Esophagus (tissue), 2 donors: ENCODE measurements around the gene TP73. TPM values are rescaled to one million over a fixed set of nuclear protein-coding genes. Genes with fewer than 3 reads are reported as not detected.
A peak's percentile ranks its signal among the peaks of the same experiment; 100 is the strongest.

Source experiments
- H3K27ac ChIP-seq, 2 donors: one replicate each; pipeline ENCODE4 v1.5.1; 2013; ENCODE audit warnings: low read depth in 2 of 2, mild to moderate bottlenecking in 2 of 2, inconsistent platforms in 1 of 2, low read length in 1 of 2, moderate library complexity in 1 of 2
- H3K27me3 ChIP-seq, 2 donors: one replicate each; pipeline ENCODE4 v1.6.1; 2013; ENCODE audit warnings: low read length in 2 of 2, control low read depth in 1 of 2, mild to moderate bottlenecking in 1 of 2; ENCODE audit not compliant: insufficient read depth in 2 of 2, control insufficient read depth in 1 of 2
- H3K36me3 ChIP-seq, 2 donors: one replicate each; pipeline ENCODE4 v1.6.1; 2013; ENCODE audit warnings: low read length in 1 of 2; ENCODE audit not compliant: control insufficient read depth in 2 of 2, insufficient read depth in 2 of 2
- H3K4me1 ChIP-seq, 2 donors: one replicate each; pipeline ENCODE4 v1.6.1; 2013; ENCODE audit warnings: low read length in 1 of 2; ENCODE audit not compliant: control insufficient read depth in 2 of 2, insufficient read depth in 2 of 2
- H3K4me3 ChIP-seq, 2 donors: one replicate each; pipeline ENCODE4 v1.5.1; 2013; ENCODE audit warnings: low read length in 2 of 2, mild to moderate bottlenecking in 2 of 2, low read depth in 1 of 2, moderate library complexity in 1 of 2
- H3K9me3 ChIP-seq, 2 donors: one replicate each; pipeline ENCODE4 v1.6.1; 2013; ENCODE audit warnings: mild to moderate bottlenecking in 2 of 2, low read depth in 1 of 2, low read length in 1 of 2, moderate library complexity in 1 of 2; ENCODE audit not compliant: control insufficient read depth in 2 of 2, insufficient read depth in 1 of 2
- WGBS, 2 donors: extraction: QIAGEN DNeasy Blood & Tissue Kit; methylation state at CpG; one replicate each; pipeline ENCODE4 v1.1.7; 2013; 5-methylcytosine and 5-hydroxymethylcytosine counted together
- polyA plus RNA-seq, 2 donors: library from polyadenylated mRNA; stranded (reverse); fragments of 200-250 nt; gene quantifications; one replicate each; pipeline ENCODE4 v1.2.3, GENCODE V29; 2013
- donor health status: healthy with polysubstance abuse.
- donor health status: Bipolar disorder and iron deficiency.

Gene TP73
- polyA plus RNA-seq, 2 donors: 3.5 to 6.0 TPM

DNA sequence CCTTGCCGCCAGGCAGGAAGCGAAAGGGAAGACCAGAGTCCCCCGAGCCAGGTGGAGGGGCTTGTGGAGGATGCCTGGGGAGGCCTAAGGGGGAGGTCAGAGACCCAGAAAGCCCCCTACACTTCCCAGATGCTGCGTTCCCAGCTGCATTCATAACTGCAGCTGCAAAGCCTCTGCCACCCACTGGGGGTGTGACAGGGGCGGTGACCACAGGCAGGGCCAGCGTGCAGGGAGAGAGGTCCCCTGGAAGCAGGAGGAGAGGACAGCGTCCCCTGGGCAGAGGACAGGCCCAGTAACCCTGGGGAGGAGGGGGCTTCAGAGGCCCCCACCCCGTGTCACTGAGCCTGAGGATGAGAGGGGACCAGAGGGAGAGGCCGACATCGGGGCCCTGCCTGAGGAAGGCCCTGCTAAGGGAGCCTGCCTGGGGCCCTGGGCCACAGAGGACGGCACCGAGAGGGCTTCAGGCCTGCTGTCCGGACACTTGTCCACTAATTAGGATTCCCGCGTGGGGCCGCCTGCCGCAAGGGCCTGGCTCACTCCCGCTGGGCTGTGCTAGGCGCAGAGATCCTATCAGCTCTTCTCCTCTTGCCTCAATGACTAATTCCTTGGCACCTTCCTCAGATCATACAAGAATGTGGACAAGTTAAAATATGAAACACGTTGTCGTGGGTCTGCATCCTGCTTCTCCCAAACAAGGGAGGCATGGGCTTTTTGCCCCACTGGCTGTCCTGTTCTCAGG, 50.8 kb downstream of the TP73 start:
- WGBS, 2 donors: 32 to 49% methylated on average over 21 of the region's 21 CpGs
- H3K9me3 ChIP-seq: no peaks in the 10 kb centered on the region
- H3K27me3 ChIP-seq: no peaks in the 10 kb centered on the region
- no peaks in the 10 kb centered on the region for H3K36me3 ChIP-seq
- H3K4me3 ChIP-seq: no peak overlapping the region
- H3K4me1 ChIP-seq: peaks cover 13 to 43% of the 10 kb centered on the region in 2 donors
- H3K27ac ChIP-seq: peak overlapping the region; percentile 56 to 65

DNA sequence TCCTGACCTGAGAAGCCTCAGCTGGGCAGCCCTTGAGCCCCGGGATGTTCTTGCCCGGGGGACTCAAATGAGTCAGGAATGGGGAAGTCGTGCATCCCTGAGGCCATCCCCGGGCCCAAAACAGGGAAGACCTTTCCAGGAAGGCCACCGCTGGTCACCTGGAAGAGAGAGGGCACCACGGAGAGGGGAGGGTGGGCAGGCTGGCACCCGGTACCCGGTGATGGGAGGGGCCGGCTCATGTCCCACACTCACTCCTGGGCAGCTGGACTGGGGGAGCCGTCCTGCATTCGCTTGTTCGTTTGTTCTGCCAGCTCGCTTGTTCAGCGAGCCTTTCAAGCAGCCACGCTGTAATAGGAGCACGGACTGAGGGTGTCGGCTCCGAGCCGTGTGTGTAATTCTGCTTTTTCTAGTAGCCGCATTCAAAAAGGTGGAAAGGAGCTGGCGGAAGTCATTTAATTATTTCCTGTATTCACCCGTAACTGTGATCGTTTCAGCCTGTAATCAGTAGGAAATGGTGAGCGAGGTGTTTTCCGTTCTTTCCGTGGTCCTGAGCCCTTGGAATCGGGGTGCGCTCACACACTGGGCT, 51.6 kb downstream of the TP73 start:
- Histone ChIP-seq H3K36me3 (no peaks in the 10 kb centered on the region), H3K4me1 (peaks cover 15 to 44% of the 10 kb centered on the region in 2 donors)

DNA sequence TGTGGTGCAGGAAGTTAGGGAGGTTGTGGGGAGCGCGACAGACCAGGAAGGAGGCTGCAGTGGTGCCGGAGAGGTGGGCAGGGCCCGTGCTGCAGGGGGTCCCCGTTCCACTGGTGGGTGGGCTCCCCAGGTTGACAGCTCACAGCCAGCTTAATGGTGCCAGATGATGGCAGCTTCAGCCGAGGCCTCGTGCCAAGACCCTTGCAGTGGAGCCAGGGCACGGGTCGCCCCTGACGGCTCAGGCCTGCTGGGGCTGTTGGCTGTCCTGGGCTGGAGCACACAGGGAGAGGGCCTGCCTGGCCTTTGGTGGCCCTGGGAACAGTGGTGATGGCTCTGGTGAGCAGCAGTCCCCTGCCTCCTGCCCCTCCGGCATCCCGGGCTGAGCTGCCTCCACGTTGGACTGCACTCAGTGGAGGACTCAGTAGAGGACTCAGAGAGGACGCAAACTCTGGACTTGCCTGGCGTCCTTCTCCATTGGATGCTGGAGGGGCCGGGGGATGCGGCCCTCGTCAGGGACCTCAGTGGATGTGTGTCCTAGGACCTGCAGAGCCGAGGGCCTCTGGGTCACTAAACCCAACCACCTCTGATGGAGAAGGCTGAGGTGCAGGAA, 53.1 kb downstream of the TP73 start:
- peaks cover 28 to 55% of the 10 kb centered on the region in 2 donors for H3K4me1 ChIP-seq
- WGBS, 2 donors: 71 to 73% methylated on average over 19 of the region's 19 CpGs
- no peaks in the 10 kb centered on the region for H3K36me3 ChIP-seq
- H3K27ac ChIP-seq: no peak overlapping the region
- H3K4me3 ChIP-seq: no peak overlapping the region
- H3K9me3 ChIP-seq: no peaks in the 10 kb centered on the region
- H3K27me3 ChIP-seq: no peaks in the 10 kb centered on the region

More for the DNA sequence above, 51.6 kb downstream of the TP73 start:
- no peaks in the 10 kb centered on the region for H3K27me3 ChIP-seq
- H3K27ac ChIP-seq: peak overlapping the region; percentile 56 to 65
- WGBS, 2 donors: 32 to 50% methylated on average over 28 of the region's 28 CpGs
- H3K9me3 ChIP-seq: no peaks in the 10 kb centered on the region
- no peak overlapping the region for H3K4me3 ChIP-seq

DNA sequence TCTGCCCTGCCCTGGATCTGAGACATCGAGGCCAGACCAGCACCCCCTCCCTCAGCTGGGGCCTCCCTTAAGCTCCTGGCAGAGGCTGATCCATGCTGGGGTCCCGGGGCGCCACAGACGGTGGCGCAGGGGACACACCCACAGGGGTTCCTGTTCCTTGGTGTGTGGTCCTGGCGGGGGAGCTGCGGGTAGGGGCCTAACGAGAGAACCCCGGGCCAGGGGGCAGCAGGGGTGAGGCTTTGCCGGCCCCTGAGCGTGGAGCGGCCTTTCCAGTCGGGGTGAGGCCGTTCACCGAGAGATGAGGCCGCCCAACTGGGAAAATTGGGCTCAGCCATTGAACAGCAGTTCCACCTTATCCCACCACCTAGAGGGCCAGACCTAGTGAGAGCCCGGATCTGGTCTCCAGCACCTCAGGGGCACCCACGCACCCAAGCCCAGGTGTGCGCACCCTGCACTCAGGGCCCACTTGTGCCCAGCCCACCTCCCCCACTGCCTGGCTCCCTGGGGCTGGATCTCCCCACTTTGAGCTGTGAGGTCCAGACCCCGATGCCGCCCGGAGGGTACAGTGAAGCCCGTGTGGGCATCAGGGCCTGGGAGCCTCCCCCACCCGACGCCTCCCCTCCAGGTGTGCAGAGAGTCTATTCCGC, 54.5 kb downstream of the TP73 start:
- 56 to 73% methylated on average over 26 of the region's 26 CpGs for WGBS, 2 donors
- Histone ChIP-seq H3K36me3 (no peaks in the 10 kb centered on the region), H3K4me3 (no peak overlapping the region), H3K9me3 (no peaks in the 10 kb centered on the region), H3K4me1 (peaks cover 33 to 67% of the 10 kb centered on the region in 2 donors), H3K27me3 (no peaks in the 10 kb centered on the region), H3K27ac (peak overlapping the region in 1 of 2 donors; percentile 3)

DNA sequence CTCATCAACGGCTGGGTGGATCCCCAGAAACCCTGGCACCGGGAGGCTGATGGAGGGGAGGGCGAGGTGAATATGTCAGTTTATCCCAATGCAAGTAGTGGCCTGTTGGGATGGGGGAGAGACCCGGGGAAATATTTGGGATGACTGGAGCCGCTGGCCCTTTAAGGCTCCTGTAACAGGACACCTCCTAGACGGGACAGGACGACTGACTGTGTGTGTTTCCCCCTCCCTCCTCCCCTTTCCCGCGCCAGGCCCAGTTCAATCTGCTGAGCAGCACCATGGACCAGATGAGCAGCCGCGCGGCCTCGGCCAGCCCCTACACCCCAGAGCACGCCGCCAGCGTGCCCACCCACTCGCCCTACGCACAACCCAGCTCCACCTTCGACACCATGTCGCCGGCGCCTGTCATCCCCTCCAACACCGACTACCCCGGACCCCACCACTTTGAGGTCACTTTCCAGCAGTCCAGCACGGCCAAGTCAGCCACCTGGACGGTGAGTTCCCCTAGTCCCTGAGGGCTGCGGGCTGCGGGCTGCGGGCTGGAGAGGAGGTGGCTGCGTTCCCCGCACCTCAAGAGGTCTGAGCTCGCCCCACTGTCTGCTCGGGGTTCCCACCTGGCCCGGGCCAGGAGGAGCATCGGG, 55.1 kb downstream of the TP73 start:
- Histone ChIP-seq H3K9me3 (no peaks in the 10 kb centered on the region), H3K4me3 (peak overlapping the region; percentile 38 to 48), H3K27me3 (no peaks in the 10 kb centered on the region), H3K27ac (peak overlapping the region; percentile 3 to 15), H3K4me1 (peaks cover 32 to 71% of the 10 kb centered on the region in 2 donors), H3K36me3 (no peaks in the 10 kb centered on the region)
- 23 to 36% methylated on average over 34 to 35 of the region's 35 CpGs for WGBS, 2 donors

DNA sequence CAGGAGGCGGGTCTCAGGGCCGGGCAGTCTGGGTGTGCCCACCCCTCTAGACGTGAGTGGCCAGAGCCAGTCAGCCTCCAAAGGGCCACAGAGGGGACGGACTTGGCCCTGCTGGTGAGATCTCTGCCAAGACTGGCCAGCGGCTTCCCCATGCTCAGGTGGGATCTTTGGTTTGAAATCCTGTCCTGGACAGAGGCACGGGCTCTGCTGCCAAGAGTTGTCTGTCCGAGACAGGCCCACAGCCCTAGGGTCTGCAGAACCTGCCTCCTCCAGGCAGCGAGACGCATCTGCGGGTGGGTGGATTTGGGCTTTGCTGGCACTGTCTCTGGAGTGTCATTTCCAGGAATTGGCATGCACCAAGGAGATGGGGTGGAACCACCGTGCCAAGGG, 55.6 kb downstream of the TP73 start:
- H3K36me3 ChIP-seq: no peaks in the 10 kb centered on the region
- WGBS, 2 donors: 45 to 50% methylated on average over 11 of the region's 11 CpGs
- peak overlapping the region in 1 of 2 donors; percentile 15 for H3K27ac ChIP-seq
- H3K27me3 ChIP-seq: no peaks in the 10 kb centered on the region
- peak overlapping the region; percentile 38 to 48 for H3K4me3 ChIP-seq
- peaks cover 28 to 68% of the 10 kb centered on the region in 2 donors for H3K4me1 ChIP-seq
- no peaks in the 10 kb centered on the region for H3K9me3 ChIP-seq

DNA sequence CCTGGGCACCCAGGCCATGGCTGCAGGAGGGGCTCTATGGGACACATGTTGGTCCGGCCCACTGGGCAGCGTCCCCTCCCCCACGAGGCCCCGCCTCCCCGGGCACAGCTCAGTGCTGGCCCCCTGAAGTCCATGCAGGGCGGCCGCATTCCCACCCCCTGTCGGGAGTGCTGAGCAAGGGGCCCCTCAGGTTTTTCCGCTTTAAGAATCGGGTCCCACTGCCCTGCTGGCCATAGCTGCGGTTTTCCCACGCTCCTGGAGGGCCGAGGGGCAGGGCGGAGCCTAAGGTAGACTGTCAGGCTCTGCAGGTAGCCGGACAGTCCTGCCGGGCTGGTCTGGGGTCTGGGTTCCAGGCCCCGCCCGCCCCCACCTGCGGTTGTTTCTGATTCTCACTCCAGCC, 56.5 kb downstream of the TP73 start:
- Histone ChIP-seq H3K9me3 (no peaks in the 10 kb centered on the region), H3K36me3 (no peaks in the 10 kb centered on the region), H3K27ac (no peak overlapping the region), H3K4me3 (peak overlapping the region; percentile 38 to 48), H3K27me3 (no peaks in the 10 kb centered on the region), H3K4me1 (peaks cover 27 to 64% of the 10 kb centered on the region in 2 donors)
- 13 to 19% methylated on average over 19 of the region's 19 CpGs for WGBS, 2 donors

DNA sequence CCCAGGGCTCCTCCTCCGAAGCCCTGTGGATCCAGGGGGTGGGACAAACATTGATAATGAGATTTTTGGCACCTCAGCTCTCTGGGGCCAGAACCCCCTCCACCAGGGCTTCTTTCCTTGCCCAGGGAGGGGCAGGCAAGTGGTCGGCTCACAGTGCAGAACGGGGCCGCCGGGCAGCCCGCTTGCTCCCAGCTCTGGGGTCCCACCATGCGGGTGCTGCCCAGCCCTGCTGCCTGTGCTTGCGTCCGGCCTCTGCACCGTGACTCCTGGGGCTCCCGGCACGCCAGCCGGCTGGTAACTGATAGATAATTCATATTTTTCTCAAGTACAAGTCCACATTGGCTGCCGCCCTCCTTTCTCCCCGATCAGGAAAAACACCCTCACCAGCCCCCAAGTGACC, 57.9 kb downstream of the TP73 start:
- Histone ChIP-seq H3K4me3 (no peak overlapping the region), H3K36me3 (no peaks in the 10 kb centered on the region), H3K27ac (no peak overlapping the region), H3K9me3 (no peaks in the 10 kb centered on the region), H3K4me1 (peaks cover 27 to 58% of the 10 kb centered on the region in 2 donors), H3K27me3 (no peaks in the 10 kb centered on the region)
- WGBS, 2 donors: 57 to 66% methylated on average over 10 to 15 of the region's 15 CpGs

DNA sequence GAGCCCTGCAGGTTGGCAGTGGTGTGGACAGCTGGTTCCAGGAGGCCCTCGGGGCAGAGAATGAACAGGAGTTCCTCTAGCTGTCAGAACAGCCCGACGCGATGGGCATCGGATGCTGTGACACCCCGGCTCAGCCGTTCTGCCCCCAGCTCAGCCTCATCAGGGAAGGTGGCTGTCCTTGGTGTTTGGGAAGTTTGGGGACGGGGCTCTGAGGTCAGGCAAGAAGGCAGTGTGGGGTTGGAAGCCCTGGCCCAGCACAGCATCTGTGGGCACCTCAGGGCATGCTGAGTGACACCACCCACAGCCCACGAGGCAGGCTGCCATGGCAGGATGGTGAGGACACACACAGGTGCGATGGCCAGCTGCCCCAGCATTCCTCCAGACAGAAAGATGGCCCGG, 59.1 kb downstream of the TP73 start:
- Histone ChIP-seq H3K27ac (peak overlapping the region; percentile 5 to 45), H3K27me3 (no peaks in the 10 kb centered on the region), H3K4me3 (no peak overlapping the region), H3K4me1 (peaks cover 29 to 57% of the 10 kb centered on the region in 2 donors), H3K9me3 (no peaks in the 10 kb centered on the region), H3K36me3 (no peaks in the 10 kb centered on the region)
- WGBS, 2 donors: 47 to 58% methylated on average over 10 to 11 of the region's 11 CpGs
